ENCODE data around the gene DTD2. TPM values are rescaled to one million over a fixed set of nuclear protein-coding genes. Genes with fewer than 3 reads are reported as not detected.

Gene DTD2
- total and polyA plus RNA-seq, 9 of the 15 experiments (the other 6 are each of a cell fraction or from before 2014, with no cell fraction given) = 3.8 to 24.1 (median 15.2) TPM

GRCh38 chr14:31456841-31457664, at the start of gene DTD2 (continued):
- TF ChIP-seq LCOR (CRISPR knock-in tag; IDR thresholded peaks at IDR 0.05) (peak; percentile 73), PRMT5 (CRISPR knock-in tag; IDR thresholded peaks at IDR 0.05) (no peak), TRIM28 (IDR thresholded peaks at IDR 0.05) (no peak), MLX (CRISPR knock-in tag; conservative IDR thresholded peaks at IDR 0.05) (no peak), CBFA2T2 (conservative IDR thresholded peaks at IDR 0.05) (no peak), RBM15 (IDR thresholded peaks at IDR 0.05; ENCODE audit: insufficient read depth, low read length) (no peak), DEAF1 (CRISPR knock-in tag; IDR thresholded peaks at IDR 0.05) (no peak), MAZ (CRISPR knock-in tag; conservative IDR thresholded peaks at IDR 0.05 in 1 of 2, IDR thresholded peaks at IDR 0.05 in 1 of 2) (peak; percentile 89 to 93), ARNT (IDR thresholded peaks at IDR 0.05) (no peak), ZNF263 (CRISPR knock-in tag; IDR thresholded peaks at IDR 0.05; ENCODE audit: borderline replicate concordance) (0 out of 2 replicates have a peak, but pooled peaks have one; percentile 40), MAFK (IDR thresholded peaks at IDR 0.05; ENCODE audit: low read length) (no peak), MEIS2 (IDR thresholded peaks at IDR 0.05; ENCODE audit: partially characterized antibody) (peak; percentile 23), FOSL1 (tag; conservative IDR thresholded peaks at IDR 0.05) (0 out of 2 replicates have a peak, but pooled peaks have one; percentile 19), ZNF146 (CRISPR knock-in tag; IDR thresholded peaks at IDR 0.05; ENCODE audit: unreplicated experiment) (no peak), SFPQ (IDR thresholded peaks at IDR 0.05; ENCODE audit: low read depth, low read length) (no peak), SAP30 (IDR thresholded peaks at IDR 0.05; ENCODE audit: borderline replicate concordance, insufficient read depth, low read depth, low read length, poor library complexity, severe bottlenecking) (peak; percentile 75), KDM2B (CRISPR knock-in tag; IDR thresholded peaks at IDR 0.05) (no peak), TFAP4 (CRISPR knock-in tag; IDR thresholded peaks at IDR 0.05; ENCODE audit: borderline replicate concordance) (peak; percentile 80), CXXC5 (CRISPR knock-in tag; IDR thresholded peaks at IDR 0.05) (peak; percentile 81), TCFL5 (CRISPR knock-in tag; conservative IDR thresholded peaks at IDR 0.05) (no peak), NR2C2 (CRISPR knock-in tag; IDR thresholded peaks at IDR 0.05) (no peak), NR2C2 (tag; IDR thresholded peaks at IDR 0.05) (peak; percentile 63)
